GM10847 (cell line): ENCODE measurements around the gene RIN3.

Source experiments
- POLR2A ChIP-seq: IDR thresholded peaks from 2 replicates; pipeline ENCODE4 v1.6.1; 2011; ENCODE audit not compliant: insufficient read length; ENCODE audit errors: extremely low read depth

Gene RIN3

GRCh38 chr14:92651106-92651757 is 137.7 kb downstream of the RIN3 start:
- no peak for TF ChIP-seq POLR2A

GRCh38 chr14:92651758-92652406 is 138.3 kb downstream of the RIN3 start:
- peak; percentile 24 for TF ChIP-seq POLR2A

- no peak for TF ChIP-seq POLR2A
These were observed 139.0 kb downstream of the RIN3 start for GRCh38 chr14:92652413-92653151.

DNA sequence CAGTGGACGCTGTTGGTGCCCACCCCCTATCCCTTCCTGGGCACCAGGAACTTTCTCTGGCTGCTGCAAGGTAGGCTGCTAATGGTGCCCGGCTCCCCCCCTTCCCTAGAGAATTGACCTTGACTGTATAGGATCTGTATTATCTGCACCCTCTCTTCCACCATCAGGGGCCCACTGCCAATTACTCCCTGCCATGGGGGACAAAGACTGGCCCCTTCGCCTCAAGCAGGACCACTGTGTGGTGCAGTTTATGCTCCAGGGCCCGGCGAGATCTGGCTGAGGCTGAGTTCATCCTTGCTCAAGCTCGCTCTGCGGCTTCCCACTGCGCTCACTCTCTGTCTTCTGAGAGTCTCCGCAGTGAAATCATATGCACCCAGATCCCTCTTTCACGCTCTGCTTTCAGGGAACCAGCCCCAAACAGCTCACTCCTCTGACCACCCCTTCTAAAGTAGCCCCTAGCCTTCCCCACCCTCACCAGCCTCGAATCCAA is 139.6 kb downstream of the RIN3 start:
- peak; percentile 12 for TF ChIP-seq POLR2A

- no peak for TF ChIP-seq POLR2A
These were observed 140.8 kb downstream of the RIN3 start for GRCh38 chr14:92654239-92654901.

GRCh38 chr14:92655419-92656201 is 142.0 kb downstream of the RIN3 start:
- no peak for TF ChIP-seq POLR2A

- no peak for TF ChIP-seq POLR2A
These were observed 142.9 kb downstream of the RIN3 start for GRCh38 chr14:92656306-92657081.

DNA sequence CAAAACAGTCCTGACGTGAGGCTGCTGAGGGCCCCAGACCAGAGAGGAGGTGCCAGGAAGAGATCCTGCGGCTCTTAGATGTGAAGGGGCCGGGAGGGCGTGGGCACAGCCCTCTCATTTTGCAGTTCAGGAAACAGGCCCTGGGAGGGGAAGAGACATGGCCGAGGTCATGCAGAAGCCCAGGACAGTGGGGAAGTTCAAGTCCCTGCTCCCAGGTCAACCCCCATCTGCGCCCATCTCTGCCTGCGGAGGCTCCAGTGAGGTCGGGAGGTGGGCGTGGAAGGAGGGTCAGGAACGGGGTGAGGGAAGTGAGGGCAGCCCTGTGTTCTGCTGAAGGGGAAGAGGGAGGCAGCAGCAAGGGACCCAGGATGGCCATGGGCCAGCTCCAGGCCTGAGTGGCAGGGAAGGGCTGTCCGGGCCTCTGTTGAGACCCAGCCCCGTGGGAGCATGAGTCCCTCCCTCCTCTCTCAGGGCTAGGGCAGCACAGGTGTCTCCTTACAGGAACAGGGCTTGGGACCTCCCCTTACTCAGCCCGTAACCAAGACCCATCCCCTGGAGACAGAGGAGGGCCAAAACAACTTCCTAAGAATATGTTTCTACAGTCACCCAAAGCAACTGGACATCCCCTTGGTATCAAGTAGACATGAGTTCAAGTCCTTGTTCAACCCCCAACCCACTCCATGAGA is 144.0 kb downstream of the RIN3 start:
- no peak for TF ChIP-seq POLR2A

- no peak for TF ChIP-seq POLR2A
These were observed 144.6 kb downstream of the RIN3 start for GRCh38 chr14:92658160-92658559.

DNA sequence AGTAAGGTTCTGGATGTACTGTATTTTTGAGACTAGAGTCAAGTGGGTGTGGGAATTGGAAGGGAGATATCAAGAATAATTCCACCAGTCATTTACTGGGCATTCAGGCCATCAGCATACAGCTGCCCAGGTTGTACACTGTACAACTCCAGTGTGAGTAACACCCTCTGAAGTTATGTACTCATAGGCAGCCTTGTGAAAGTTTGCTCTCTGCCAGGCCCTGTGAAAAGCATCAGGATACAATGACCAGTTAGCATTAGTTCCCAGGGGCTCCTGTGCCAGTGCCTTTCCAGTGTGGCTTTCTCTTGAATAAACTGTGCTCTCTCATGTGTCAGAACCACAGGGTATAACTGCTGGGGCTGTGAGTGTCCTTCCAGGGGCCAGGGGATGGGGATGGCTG is 145.1 kb downstream of the RIN3 start:
- TF ChIP-seq POLR2A, result no peak

DNA sequence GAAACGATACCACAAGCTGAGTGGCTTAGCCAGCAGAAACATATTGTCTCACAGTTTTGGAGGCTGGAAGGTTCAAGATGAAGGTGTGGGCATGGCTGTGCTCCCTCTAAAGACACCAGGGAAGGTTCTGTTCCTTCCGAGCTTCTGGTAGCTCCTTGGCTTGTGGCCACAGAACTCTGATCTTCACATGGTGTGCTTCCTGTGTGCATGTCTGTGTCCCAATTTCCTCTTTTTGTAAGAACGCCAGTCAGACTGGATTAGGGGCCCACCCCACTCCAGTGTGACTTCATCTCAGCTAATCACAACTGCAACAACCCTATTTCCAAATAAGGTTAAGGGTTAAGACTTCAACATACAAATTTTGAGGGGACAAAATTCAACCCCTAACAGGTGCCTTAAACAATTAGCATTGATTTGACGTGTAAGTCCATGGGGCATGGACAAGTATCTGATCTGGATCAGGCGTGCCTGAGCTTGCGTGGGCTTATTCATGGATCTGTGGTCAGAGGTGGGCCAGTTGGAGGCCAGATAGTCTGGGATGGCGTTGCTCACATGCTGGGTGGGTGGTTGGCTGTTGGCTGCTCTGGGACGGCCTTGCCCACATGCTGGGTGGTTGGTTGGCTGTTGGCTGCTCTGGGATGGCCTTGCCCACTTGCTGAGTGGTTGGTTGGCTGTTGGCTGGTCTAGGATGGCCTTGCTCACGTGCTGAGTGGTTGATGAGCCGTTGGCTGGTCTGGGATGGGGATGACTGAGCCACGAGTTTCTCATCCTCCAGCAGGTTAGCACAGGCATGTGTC is 146.4 kb downstream of the RIN3 start:
- no peak for TF ChIP-seq POLR2A

- no peak for TF ChIP-seq POLR2A
These were observed 147.0 kb downstream of the RIN3 start for GRCh38 chr14:92660571-92660970.

DNA sequence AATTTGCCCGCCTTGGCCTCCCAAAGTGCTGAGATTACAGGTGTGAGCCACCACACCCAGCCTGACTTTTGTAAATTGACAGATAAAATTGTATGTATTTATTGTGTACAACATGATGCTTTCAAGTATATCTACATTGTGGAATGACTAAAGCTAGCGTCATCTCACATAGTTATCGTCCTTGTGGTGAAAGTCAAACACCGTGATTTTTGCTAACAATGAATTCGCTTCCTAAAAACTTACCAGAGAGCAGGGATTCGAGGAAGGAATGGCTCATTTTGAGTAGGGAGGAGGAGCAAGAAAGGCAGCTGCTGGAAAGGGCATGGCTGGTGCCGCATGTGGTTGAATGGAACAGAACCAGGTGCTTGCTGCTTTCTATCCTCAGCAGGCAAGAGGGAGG is 149.5 kb downstream of the RIN3 start:
- no peak for TF ChIP-seq POLR2A
